ENCODE data around the gene REM2. TPM values are rescaled to one million over a fixed set of nuclear protein-coding genes. Genes with fewer than 3 reads are reported as not detected.
"Not testable (repeated sequence)": the region's sequence is repeated elsewhere in the genome, so short reads cannot be mapped to it uniquely, and the experiment has no call there.

Gene REM2
- total RNA-seq, 1 donor from 2014 or later: 0.83 TPM

- intact Hi-C loops (cut with DNase I): loop anchor here (10.0 kb wide), 1 partner anchor 196 kb away; no protein-coding TSS in a partner anchor
- peaks cover 9% of the 10 kb centered on the region for H3K36me3 ChIP-seq
- no peaks in the 10 kb centered on the region for H3K9me3 ChIP-seq
- DNase-seq (peak; percentile 73), ATAC-seq (peak; percentile 53 to 61)
- TF ChIP-seq CTCF (IDR thresholded peaks at IDR 0.05): no peak
- peaks cover 66% of the 10 kb centered on the region for H3K4me1 ChIP-seq
- H3K27me3 ChIP-seq (ENCODE audit: low read depth): no peaks in the 10 kb centered on the region
- no peak overlapping the region for H3K4me3 ChIP-seq
- H3K27ac ChIP-seq: peak overlapping the region; percentile 74
Measured at GRCh38 chr14:22850944-22851764, 31.9 kb upstream of the REM2 start.

DNA sequence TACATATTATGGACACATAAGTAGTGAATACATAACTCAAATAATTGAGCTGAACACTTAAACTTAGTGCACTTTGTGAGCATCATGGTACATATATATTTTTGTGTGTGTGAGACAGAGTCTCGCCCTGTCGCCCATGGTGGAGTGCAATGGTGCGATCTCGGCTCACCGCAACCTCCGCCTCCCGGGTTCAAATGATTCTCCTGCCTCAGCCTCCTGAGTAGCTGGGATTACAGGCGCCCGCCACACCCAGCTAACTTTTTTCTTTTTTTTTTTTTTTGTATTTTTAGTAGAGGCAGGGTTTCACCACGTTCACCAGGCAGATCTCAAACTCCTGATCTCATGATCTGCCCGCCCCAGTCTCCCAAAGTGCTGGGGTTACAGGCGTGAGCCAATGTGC lies 30.8 kb upstream of the REM2 start:
- H3K4me3 ChIP-seq; ATAC-seq; H3K9me3 ChIP-seq; DNase-seq; H3K27ac ChIP-seq; H3K36me3 ChIP-seq; H3K27me3 ChIP-seq (ENCODE audit: low read depth): not testable (repeated sequence)
- H3K4me1 ChIP-seq: peaks cover 56% of the 10 kb centered on the region
- intact Hi-C loops (cut with DNase I): loop anchor here (10.0 kb wide), 1 partner anchor 197 kb away; no protein-coding TSS in a partner anchor

DNA sequence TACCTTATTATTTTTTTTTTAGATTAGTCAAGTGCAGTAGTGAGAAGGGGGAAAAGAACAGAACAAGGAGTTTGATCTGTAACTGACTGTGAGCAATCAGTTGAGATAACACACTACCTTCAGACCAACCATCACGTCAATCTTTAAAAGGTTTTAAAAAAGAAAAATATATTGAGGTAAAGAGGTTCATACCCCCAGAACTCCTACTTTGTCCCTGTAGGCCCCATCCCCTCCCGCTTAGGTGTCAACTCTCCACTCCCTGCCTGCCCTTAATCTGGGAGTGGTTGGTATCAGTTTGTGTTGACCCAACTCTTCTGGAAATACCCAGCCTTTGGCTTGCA lies 30.5 kb upstream of the REM2 start:
- ATAC-seq: no peak
- H3K27me3 ChIP-seq (ENCODE audit: low read depth): no peaks in the 10 kb centered on the region
- peaks cover 53% of the 10 kb centered on the region for H3K4me1 ChIP-seq
- no peak for DNase-seq
- H3K4me3 ChIP-seq: no peak overlapping the region
- intact Hi-C loops (cut with DNase I): loop anchor here (10.0 kb wide), 1 partner anchor 198 kb away; no protein-coding TSS in a partner anchor
- H3K9me3 ChIP-seq: no peaks in the 10 kb centered on the region
- TF ChIP-seq CTCF (IDR thresholded peaks at IDR 0.05): no peak
- no peaks in the 10 kb centered on the region for H3K36me3 ChIP-seq
- no peak overlapping the region for H3K27ac ChIP-seq

DNA sequence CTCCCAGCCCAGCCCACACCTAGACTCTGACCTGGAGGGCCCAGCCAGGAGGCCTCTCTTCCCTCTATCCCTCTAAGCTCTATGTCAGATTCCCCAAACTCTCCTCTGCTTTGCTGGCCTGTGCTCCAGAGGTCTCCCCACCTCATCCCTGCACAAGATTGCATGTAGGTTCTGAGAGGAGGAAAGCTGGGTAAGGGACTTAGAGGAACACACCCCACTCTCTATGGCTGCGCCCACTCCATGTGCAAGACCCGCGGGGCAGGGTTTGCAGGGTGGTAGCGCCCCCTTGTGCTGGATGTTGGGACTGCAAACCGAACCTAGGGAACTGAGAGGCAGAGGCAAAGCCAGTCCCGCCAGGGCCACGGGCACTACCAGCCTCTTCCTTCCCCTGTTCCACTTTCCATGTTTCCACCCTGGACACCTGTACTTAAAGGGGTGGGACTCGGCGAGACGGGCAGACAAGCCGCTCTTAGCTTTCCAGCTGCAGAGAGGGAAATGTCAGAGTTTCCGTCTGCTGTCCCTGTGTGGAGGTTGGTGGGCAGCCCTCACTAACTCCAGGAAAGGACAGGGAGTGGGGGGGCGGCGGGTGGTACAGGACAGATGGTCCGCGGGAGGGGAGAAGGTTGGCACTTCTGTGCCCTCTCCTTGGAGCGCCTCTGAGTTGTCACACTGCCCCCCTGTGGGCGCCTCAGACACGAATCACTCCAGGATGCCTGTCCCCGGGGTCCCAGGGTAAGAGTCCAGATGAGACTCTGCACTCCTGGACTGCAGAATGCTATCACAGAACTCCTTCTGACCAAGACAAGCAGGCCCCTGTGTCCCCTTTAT lies 29.9 kb upstream of the REM2 start:
- H3K36me3 ChIP-seq: no peaks in the 10 kb centered on the region
- no peaks in the 10 kb centered on the region for H3K9me3 ChIP-seq
- H3K27ac ChIP-seq: peak overlapping the region; percentile 27
- TF ChIP-seq CTCF (IDR thresholded peaks at IDR 0.05): peak; percentile 94
- H3K27me3 ChIP-seq (ENCODE audit: low read depth): no peaks in the 10 kb centered on the region
- peak; percentile 91 for DNase-seq
- peak overlapping the region; percentile 49 for H3K4me3 ChIP-seq
- H3K4me1 ChIP-seq: peaks cover 47% of the 10 kb centered on the region
- peak; percentile 91 for ATAC-seq
- intact Hi-C loops (cut with DNase I): loop anchor here (10.0 kb wide), 1 partner anchor 198 kb away; no protein-coding TSS in a partner anchor

DNA sequence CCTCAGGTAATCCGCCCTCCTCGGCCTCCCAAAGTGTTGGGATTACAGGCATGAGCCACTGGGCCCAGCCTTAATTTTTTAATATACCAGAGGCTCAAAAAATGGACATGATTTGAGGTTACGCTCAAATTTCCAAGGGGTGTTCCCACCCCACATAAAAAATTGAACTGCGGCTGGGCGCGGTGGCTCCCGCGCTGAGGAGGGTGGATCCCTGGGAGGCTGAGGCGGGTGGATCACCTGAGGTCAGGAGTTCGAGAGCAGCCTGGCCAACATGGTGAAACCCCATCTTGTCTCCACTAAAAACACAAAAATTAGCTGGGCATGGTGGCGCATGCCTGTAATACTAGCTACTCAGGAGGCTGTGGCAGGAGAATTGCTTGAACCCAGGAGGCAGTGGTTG lies 28.7 kb upstream of the REM2 start:
- not testable (repeated sequence) for H3K9me3 ChIP-seq; H3K36me3 ChIP-seq; H3K27me3 ChIP-seq (ENCODE audit: low read depth); ATAC-seq; H3K4me3 ChIP-seq; H3K27ac ChIP-seq
- peak; percentile 28 for DNase-seq
- peaks cover 36% of the 10 kb centered on the region for H3K4me1 ChIP-seq
- intact Hi-C loops (cut with DNase I): loop anchor here (10.0 kb wide), 1 partner anchor 199 kb away; no protein-coding TSS in a partner anchor

DNA sequence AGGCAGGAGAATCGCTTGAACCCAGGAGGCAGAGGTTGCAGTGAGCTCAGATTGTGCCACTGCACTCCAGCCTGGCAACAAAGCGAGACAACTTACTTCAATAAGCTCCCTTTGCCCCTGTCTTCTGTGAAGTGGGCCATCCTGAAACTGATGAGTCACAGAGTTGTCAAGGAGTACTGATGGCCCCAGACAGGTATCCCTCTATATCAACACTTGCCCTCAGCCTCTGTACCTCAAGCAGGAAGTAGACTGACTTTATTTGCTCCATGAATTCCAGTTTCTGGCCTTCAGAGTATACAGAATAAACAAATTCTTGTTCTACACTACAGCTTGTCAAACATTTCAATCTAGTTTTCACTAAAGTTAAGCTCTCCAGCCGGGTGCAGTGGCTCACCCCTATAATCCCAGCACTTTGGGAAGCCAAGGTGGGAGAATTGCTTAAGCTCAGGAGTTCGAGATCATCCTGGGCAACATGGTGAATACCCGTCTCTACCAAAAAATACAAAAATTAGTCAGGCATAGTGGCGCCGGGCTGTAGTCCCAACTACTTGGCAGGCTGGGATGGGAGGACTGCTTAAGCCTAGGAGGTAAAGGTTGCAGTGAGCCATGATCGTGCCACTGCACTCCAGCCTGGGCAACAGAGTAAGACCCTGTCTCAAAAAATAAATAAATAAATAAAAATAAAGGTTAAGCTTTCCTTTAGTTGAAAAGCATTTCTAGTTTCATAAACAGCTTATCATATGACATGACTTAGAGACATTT lies 27.9 kb upstream of the REM2 start:
- H3K4me3 ChIP-seq: no peak overlapping the region
- no peaks in the 10 kb centered on the region for H3K27me3 ChIP-seq (ENCODE audit: low read depth)
- H3K9me3 ChIP-seq: no peaks in the 10 kb centered on the region
- intact Hi-C loops (cut with DNase I): loop anchor here (5.0 to 10.0 kb wide), 2 partner anchors 200 to 278 kb away; no protein-coding TSS in a partner anchor
- TF ChIP-seq CTCF (IDR thresholded peaks at IDR 0.05): no peak
- ATAC-seq (no peak), DNase-seq (no peak)
- H3K4me1 ChIP-seq: peaks cover 29% of the 10 kb centered on the region
- no peaks in the 10 kb centered on the region for H3K36me3 ChIP-seq
- no peak overlapping the region for H3K27ac ChIP-seq
